Effector CD4-positive, alpha-beta T cell (primary cell): ENCODE measurements around the gene SP8. TPM values are rescaled to one million over a fixed set of nuclear protein-coding genes. Genes with fewer than 3 reads are reported as not detected.
"Not testable (repeated sequence)": the region's sequence is repeated elsewhere in the genome, so short reads cannot be mapped to it uniquely, and the experiment has no call there.

Experiments used
- DNase-seq: peaks from one replicate; pipeline ENCODE4 v3.0.0-alpha.2; 2020
- total RNA-seq: gene quantifications from one replicate; lab custom pipeline; 2026; lab: John Stamatoyannopoulos, UW

SP8 gene
- total RNA-seq, result not detected

DNA sequence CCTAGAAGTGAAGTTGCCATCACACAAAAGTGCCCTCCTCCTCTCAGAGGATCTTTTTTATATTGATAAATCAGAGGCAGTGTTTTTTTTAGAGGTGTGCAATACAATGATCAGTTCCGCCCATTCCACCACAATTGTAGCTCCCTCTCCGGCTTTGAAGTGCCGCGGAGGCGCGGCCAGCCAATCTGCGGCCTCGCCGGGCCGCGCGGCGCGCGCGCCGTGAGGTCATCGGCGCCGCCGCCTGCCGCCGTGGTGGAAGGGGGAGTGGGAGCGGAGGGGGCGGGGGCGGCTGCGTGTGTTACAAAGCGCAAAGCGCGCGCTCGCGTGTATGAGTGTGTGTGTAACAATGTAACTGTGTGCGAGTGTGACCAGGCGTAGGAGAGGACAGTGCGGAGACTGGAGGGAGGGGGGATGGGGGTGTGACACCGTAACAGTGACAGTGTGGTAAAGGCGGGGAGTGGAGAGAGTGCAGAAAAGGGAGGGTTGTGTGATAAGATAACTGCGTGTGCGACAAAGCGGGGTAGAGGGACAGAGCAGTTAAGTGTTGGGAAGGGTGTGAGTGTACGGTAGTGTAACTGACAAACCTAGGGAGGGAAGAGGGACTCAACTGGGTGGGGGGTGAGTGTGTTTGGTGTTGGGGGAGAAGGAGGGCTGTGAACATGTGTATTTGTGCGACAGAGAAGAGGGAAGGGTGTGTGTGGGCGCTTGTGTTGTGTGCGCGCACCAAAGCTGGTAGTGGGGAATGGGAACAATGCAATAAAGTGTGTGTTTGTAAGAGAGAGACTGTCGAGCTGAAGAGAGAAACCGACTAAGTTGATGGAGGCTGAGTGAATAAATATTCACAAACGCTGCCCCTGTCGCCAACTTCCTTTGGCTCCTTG, at the start of gene SP8:
Gene SP8, minus strand, starts transcription at position 108 of the 881 bp plus-strand sequence. Its CDS starts 88 bp downstream, at position 20.
- no peak for DNase-seq

DNA sequence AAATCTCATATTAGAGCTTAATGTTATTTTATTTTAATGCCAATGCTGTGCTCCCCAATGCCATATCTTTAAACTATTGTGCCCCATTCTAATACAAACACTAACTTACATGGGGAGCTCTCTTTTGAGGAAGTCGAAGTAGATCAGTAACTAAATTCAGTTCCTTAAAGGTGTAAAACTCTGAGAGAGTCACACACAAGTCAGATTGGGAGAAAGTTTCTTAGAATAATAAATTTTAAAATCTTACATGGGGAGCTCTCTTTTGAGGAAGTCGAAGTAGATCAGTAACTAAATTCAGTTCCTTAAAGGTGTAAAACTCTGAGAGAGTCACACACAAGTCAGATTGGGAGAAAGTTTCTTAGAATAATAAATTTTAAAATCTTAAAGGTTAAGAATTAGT, 49.7 kb upstream of the SP8 start:
- not testable (repeated sequence) for DNase-seq

DNA sequence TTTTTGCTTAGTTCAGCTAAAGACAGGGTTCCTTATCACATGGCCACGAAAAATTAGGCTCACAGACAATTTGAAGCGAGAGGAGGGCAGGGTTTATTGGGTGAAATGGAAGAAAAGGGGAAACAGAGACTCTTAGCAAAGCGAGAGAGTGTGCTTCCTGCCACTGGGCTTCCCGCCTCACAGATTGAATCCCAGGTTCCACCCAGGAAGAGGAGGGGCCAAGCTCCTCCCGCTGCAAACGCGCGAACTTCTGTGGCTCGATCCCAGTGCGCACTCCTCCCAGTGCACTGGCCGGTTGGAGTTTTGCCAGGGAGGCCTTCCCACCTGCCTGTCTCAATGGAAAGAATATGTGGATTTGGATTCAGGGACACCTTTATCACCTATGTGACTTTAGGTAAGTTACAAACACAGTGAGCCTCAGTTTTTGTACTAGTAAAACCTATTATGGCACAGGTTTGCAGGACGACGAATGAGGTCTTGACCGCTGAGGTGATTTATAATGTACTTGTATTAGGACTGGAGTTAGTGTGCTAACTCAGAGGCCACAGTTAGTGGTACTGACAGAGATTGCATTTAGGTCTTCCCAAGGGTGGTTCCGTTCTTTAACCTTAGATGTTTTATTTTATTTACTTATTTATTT, 48.5 kb upstream of the SP8 start:
- no peak for DNase-seq

DNA sequence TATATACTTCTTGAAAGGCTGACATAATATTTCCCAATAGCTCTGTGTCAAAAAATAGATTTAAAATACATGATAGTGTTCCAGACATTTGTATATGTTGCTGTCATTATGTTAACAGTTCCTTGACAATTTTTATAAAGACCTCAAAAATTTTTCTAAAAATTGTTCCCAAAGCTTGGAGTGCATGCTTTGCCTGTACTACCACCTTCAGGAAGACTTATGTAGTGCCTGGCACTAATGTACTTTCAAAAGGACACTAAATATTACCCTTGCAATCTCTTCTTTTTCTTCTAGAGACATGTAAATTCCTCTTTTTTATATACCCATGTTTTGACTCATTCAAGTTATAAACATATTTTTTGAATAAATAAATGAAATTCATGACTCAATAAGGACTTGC, 48.0 kb upstream of the SP8 start:
- no peak for DNase-seq

DNA sequence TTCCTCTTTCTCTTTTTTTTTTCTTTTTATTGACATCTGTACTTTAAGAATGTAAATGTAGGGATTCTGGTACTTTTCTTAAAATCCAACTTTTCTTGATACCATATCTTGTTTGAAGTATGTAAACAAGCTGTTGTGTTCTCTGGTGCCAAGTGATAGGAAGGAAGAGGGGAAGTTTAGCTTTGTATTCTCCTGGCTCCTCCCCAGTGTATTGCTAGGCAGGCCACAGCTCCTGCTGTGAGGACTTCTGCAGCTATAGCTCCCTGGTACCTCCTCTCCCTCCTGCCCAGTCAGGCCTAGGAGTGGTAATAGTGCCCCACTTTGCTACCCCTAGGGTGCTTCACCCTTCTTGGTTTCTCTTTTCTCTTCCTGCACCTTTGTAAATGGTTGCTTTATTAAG, 45.3 kb upstream of the SP8 start:
- DNase-seq, result no peak

DNA sequence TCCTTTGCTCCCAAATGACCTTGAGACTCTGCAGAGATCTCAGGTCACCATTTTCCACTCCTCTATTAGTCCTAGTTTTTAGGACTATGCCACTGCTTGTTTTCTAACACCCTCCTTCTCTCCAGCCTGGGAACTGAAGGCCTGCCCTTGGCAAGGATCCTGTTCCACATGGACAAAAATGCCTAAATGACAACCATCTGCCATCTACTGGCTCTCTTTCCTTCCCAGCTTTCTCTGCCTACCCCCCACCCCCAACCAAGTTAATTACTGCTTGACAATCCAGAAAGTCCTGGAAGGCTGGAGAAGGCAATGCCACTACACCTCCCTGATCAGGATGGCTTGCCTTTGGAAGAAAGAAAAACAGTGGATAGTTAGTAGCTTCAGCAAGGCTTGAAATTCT, 44.8 kb upstream of the SP8 start:
- no peak for DNase-seq

DNA sequence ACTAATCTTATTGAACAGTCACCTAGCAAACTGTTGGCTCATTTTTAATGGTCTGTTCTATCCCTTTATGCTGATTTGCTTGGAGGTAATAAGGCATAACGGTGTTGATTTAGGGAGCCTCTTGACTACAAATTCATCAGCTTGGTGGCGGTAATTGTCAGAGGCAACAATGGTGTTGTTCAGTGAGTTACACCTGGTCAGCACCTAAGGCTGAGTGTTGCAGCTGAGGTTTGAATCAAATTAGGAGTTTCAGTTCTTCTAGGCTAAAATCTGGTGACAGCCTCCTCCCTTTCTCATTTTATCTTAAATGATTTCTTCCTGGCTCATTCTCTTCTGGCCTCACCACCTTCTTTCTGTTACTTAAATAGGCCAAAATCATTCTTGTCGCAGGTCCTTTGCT, 42.3 kb upstream of the SP8 start:
- DNase-seq, result no peak

DNA sequence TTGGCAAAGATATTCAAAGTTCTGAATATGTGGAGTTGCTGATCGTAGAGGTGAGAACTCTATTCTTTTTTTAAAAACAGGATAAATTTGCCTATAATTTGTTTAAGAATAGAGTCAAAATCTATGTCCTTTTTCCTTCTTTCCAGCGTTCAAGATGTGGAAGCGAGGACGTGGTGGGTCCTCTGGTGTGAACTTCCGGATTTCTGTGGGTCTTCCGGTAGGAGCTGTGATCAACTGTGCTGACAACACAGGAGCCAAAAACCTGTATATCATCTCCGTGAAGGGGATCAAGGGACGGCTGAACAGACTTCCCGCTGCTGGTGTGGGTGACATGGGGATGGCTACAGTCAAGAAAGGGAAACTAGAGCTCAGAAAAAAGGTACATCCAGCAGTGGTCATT, 40.5 kb upstream of the SP8 start:
- DNase-seq, result no peak

DNA sequence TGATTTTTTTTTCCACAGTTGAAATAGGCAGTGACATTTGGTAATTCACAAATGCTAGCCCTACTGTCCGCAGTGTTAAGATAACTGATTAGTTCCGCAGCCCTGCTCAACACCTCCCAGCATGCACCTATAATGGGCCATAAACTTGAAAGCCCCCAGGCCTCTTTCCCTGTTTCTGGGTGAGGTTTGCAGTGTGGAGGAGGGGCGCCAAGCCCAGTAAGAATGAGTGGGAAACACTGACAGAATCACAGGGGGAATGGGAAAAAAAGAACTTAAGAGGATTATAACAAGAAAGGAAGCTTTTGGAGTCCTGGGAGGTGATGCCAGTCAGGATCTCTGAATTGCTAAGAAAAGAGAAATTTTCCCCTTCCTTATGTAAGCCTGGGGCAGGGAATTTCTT, 39.6 kb upstream of the SP8 start:
- DNase-seq, result no peak

DNA sequence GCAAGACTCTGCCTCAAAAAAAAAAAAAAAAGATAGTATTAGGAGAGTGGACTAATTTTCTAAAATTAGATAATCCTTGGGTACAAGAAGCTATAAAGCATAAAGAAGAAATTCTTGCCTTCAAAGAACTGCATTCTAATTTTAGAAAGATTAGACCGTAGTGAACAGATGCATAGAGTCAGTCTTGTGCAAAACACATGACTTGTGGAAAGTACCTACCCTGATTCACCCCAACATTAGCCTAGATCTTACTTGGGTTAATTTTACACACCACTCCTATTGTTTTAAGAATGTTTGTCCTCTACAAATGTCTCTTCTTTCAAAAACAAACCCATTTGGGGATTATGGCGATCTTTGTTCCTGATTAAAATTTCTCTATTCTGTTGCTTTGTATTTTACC, 38.9 kb upstream of the SP8 start:
- DNase-seq, result no peak

DNA sequence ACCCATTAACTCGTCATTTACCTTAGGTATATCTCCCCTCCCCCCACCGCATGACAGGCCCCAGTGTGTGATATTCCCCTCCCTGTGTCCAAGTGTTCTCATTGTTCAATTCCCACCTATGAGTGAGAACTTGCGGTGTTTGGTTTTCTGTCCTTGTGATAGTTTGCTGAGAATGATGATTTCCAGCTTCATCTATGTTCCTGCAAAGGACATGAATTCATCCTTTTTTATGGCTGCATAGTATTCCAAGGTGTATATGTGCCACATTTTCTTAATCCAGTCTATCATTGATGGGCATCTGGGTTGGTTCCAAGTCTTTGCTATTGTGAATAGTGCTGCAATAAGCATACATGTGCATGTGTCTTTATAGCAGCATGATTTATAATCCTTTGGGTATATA, 34.7 kb upstream of the SP8 start:
- not testable (repeated sequence) for DNase-seq

DNA sequence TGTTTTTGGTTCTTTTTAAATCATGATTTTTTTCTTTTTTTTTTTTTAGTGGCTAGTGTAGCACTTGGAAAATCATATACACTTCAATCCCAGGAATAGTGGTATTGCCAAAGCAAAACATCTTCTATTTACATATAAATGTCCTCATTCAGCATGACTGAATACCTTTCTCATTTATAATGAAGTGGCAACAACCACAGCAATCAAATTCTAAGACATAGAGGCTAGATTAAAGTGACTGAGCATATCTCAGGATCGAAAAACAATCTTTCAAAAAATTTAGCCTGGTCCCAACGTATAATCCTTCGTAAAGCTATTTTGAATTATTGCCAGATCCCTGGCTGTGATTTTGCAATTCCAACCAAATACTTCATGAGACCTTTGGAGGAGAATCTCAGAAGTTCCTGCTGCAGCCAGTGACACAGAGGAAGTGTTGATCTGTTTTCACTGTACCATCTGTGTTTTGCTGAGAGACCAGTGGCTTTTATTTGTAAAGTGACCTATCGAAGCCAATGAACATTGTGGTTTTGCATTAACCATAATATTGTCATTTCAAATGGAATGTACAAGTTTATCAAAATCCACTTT, 29.8 kb upstream of the SP8 start:
- DNase-seq, result no peak

DNA sequence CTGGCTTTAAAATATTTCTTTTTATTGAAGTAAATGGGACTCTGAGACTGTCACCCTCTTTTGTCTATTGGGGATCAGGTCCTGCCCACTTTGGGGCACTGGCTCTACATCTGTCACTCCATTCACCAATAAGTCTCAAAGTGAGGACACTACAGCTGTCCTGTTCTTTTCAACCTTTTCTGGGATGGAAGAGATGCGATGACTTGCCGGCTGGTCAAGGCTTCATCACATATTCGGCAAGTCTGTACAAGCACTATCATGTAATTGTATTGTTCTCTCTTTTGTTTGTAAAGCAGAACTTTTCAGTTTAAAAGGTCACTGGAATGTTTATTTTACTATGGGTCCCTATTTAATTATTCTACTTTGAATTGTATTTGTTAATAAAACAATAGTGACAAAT, 17.7 kb upstream of the SP8 start:
- no peak for DNase-seq

DNA sequence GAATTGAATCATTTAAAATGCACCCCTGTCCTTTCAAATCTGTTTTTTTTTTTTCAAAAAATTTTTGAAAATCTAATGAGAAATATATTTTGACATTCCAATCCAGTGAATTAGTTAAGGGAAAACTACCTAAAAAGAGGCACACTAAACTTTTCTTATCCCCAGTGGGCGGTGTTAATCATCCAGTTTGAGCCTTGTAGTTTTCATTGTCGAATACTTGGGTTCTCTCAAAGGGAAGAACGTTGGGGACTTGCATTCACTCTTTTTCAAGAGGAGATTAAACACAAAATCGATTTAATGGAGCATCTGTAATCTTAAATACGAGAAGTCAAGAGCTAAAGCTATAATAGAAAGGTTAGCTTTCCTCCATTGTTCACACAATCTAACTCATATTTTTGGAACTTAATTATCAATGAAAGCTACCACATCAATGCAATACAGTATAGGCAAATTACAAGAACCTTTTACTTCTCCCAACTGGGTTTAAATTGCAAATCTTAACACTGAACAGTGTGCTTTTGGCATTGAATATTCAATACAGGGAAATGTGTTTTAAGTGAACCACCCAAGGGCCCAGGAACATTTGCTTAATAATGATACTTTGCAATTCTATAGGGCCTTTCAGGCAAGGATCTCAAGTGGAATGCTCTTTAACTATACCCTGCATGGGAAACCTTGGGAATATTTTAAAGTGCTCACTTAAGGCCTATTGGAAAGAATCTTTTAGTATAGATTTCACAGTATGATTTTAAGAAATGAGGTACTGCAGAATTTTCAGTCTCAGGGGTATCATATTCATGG, 13.1 kb upstream of the SP8 start:
- DNase-seq, result no peak

DNA sequence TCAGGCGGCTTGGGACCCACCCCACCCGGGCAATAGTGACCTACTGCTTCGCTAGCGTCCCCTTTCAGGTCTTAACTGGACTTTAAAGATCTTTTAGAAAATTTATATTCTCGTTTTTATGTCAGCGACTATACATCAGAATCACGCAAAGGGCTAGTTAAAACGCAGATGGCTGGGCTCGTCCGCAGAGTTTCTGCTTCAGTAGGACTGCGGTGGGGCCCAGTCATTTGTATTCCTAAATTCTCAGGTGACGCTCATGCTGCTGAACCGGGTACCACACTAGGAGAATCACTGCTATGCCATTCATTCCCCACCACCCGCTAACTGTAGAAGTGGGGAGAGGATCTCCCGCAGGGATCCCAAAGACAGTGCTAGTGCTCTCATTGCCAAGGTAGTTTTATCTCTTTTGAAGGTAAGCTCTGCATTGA, 12.0 kb upstream of the SP8 start:
- no peak for DNase-seq

DNA sequence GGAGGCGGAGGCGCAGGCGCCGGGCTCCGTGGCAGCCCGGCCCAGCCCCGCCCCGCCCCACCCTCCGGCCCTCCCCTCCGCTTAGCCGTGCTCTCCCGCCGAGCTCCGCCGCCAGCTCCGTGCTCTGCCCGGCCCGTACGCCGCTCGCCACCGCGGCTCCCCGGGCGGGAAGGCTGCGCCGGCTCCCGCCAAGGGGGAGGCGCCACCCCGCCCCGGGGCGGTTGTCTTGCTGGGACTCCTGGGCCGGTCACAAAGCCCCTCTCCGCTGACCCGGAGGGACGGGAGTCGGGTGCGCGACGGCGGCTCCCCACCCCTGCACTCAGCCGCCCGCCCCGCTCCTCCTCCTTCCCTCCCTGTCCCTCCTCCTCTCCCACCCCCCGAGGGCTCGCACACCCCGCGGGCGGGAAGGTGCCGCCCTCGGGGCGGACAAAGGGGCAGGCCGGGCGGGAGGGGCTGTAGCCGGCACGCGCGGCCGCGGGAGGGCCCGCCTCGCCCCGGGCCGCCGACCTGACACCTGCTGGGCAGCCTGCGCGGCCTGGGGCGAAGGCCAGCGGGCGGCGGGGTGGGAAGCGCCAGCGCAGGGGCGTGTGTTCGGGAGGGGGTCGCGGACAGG, 11.5 kb upstream of the SP8 start:
- no peak for DNase-seq

DNA sequence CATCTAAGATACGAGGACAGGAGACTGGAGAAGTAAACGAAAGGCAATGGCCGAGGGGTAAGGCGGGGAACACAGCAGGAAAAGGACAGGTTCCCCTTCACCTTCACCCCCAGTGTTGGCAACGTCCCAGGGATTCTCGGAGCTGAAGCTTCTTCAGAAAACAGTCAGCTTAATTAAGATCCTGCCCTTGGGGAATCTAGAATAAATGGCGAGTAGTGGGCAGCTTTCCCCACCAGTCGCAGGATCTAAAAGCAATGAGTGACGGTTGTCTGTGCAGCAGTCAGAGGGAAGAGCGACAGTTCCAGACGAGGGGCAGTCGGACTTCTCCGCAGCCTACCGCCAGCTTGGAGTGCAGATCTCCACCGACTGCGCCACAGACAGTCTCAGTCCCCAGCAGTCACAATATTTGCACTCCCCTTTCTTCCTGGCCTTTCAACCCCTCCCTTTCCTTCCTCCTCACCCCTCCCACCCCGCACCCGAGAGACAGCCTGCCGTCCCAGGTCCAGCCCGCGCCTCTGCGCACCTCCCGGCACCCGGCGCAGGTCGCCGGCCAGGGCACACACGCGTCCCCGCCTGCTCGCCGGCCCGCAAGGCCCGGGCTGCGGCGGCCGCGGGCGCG, 10.9 kb upstream of the SP8 start:
- no peak for DNase-seq

DNA sequence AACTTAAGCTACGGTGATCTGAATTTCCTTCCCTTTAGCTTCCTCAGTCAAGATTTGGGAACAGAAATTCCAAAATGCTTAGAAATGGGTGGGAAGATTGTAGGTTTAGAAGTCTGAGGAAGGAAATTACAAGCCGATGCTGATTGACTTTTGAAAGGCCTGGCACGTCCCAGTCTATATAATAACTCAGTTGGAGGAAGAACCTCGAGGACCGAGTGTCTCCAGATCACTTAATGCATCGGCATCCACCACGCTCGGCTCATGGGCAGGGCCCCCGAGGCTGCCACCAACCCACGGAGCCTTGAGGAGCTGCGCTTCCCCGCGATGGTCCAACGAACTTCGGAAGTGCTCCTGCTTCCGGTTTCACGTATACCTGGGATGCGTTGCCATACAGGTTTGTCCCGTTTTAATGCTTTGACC, 10.4 kb upstream of the SP8 start:
- no peak for DNase-seq

DNA sequence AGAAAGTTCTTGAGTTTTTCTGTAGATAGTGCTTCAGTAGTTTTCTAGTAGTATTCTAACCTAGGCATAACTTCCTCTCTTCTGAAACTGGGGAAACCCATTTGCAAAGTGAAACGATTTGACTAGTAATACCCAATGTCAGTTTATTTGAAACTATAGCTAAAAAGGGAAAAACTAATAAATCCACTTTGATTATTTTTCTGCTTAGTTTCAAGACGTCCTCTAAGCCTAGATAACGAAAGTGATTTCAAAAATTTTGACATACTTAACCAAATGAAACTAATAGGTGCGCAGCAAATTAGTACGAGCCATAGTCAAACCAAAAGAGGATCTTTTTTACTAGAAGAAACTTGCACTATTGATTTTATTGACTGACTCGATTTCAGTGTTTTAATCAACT, 9.8 kb upstream of the SP8 start:
- no peak for DNase-seq

DNA sequence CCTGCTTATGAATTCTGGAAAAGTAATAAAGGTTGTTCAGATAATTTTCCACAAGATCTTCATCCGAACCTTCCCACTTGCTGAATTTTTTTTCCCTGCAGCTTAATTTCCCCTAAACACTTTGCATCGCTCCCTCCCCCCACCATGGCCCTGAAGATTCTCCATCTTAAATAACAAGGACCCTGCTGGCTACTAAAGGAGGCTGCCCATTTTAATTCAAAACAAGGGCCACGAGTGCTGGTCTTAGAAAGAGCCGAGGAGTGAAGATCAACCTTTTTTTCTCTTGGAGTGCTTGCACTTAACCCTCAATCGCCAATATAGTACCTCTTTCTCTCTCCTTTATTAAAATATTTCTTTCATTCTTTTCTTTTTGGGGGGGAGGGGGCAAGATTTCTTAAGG, 9.2 kb upstream of the SP8 start:
- no peak for DNase-seq

DNA sequence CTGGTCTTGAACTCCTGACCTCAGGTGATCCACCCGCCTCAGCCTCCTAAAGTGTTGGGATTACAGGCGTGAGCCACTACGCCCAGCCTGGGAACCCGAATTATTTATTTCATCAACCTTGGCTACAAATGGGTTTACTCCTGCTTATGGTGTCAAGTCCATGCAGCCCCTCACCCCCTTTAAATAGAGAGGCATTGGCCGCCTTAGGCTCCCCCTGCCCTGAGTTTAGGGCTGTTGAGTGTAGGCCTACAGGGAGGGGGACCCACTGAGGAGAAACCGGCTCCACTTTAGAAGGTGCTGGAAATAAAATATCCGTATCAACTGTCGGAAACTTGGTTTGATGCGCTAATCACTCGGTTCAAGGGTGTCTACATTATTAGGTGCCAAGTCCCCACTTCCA, 8.7 kb upstream of the SP8 start:
- no peak for DNase-seq

DNA sequence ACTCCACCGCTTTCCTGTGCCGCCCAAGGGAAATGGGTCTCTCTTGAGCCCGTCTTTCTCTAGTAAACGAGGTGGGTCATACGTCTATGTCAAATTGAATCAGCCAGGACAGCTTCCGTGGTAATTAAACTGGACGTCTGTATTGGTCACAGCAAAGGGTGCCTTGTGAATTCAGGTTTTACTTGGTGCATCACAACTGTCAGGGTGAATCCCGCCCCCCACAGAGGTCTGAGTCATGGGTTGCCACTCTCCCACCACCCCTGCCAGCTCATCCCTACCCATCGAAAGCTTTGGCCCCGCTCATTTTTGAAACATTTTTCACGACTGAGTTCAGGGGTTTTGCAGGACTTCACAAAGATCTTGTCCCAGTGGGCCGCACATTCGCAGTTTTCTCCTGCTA, 8.0 kb upstream of the SP8 start:
- no peak for DNase-seq
